HG03342 (cell line): ENCODE measurements around the gene UGT2B7.

Experiments
- ATAC-seq: cut with Tn5 transposase; IDR thresholded peaks from one replicate; pipeline ENCODE4 v1.9.1; 2021; ENCODE audit warnings: mild to moderate bottlenecking, moderate library complexity; ENCODE audit not compliant: unreplicated experiment

The UGT2B7 gene

DNA sequence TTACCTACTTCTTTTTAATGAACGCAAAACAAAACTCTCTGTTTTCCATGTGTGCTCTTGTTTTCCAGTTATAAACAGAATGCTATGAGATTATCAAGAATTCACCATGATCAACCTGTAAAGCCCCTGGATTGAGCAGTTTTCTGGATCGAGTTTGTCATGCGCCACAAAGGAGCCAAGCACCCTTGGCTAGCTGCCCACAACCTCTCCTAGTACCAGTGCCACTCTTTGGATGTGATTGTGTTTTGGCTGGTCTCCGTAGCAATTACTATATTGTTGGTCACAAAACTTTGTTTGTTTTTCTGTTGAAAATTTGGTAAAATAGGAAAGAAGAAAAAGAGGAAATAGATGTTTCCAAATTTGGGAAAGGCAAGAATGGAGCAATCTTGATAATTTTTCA is 51.1 kb downstream of the UGT2B7 start:
- no peak for ATAC-seq

DNA sequence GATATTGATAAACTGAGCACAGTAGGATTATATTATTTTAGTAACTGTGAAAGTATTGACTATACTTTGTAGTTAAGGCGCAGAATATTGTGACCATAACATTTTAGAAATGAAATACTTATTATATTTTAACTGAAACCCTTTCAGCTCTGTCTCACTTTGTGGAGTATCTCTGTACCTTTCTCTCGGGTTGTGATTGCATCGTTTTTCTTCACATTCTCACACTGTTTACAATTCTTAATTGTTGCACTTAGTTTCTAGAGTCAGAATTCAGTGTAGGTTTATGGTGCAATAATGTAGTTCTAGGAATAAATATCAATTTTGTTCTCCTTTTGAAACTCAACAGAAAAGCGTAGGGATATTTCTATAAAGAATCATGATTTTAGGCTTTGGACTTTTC is 57.7 kb downstream of the UGT2B7 start:
- no peak for ATAC-seq

DNA sequence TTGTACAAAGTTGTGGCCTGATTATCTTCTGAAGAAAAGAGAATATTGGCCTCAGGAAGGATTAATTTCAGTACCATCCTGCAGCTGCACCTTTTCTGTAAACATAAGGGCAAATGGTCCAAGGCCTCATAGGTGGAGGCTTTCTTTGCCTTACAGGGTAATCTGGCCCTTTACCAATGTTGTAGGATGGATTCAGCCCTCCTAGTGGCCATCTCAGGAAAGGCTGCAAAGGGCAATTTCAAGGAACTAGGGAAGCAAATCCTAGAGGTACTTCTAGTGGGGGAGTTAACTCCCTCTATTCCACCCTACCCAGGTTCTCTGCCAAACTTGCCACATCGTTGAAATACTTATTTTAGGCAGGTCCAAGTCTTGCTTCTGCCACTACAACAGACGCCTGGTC is 60.6 kb downstream of the UGT2B7 start:
- peak; percentile 79 for ATAC-seq
